Memory B cell (primary cell): ENCODE measurements around the gene KIAA0586.
"Not testable (repeated sequence)": the region's sequence is repeated elsewhere in the genome, so short reads cannot be mapped to it uniquely, and the experiment has no call there.

ENCODE experiments used
- ATAC-seq: fragments of 150-1000 bp; cut with Tn5 transposase; 2 replicates; pipeline ENCODE4 v1.10.0; 2021; ENCODE audit warnings: low read depth, mild to moderate bottlenecking, moderate library complexity
- DNase-seq, 2 donors: peaks; one replicate each; pipeline ENCODE4 v3.0.0; 2022; ENCODE audit warnings: low spot score in 2 of 2
- H3K27ac Mint-ChIP-seq: one replicate; pipeline ENCODE4 v1.8.0; 2022; ENCODE audit warnings: mild to moderate bottlenecking, moderate library complexity, mixed read lengths
- H3K27me3 Mint-ChIP-seq: one replicate; pipeline ENCODE4 v1.8.0; 2022; ENCODE audit warnings: mixed read lengths
- H3K36me3 Mint-ChIP-seq: one replicate; pipeline ENCODE4 v1.8.0; 2022; ENCODE audit warnings: mild to moderate bottlenecking, mixed read lengths
- H3K4me1 Mint-ChIP-seq: one replicate; pipeline ENCODE4 v1.8.0; 2022; ENCODE audit warnings: mixed read lengths
- H3K4me3 Mint-ChIP-seq: one replicate; pipeline ENCODE4 v1.8.0; 2022; ENCODE audit warnings: mild to moderate bottlenecking, moderate library complexity, mixed read lengths
- H3K9me3 Mint-ChIP-seq: one replicate; pipeline ENCODE4 v1.8.0; 2022; ENCODE audit warnings: mixed read lengths

KIAA0586 gene

DNA sequence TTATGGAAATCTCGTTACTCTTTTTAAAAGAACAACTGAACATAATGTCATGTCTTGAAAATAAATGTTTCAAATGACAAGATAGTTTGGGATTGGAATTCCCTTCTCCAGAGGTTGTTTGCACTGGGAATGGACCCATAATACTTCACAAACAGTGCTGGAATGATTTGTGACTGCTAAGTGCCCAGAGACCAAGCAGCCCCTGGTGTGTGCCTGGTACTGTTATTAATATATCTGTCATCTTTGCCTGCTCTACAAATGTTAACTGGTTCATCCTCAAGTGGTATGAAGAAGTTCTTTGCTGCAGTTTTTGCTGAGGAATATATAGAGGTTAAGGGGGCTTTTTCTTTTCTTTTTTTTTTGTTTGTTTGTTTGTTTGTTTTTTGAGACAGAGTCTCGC, 145.3 kb downstream of the KIAA0586 start:
- no peak overlapping the region for H3K4me3 Mint-ChIP-seq
- H3K27ac Mint-ChIP-seq = no peak overlapping the region
- no peaks in the 10 kb centered on the region for H3K36me3 Mint-ChIP-seq
- no peaks in the 10 kb centered on the region for H3K9me3 Mint-ChIP-seq
- no peaks in the 10 kb centered on the region for H3K27me3 Mint-ChIP-seq
- no peak for DNase-seq
- ATAC-seq = no peak
- H3K4me1 Mint-ChIP-seq = no peaks in the 10 kb centered on the region

DNA sequence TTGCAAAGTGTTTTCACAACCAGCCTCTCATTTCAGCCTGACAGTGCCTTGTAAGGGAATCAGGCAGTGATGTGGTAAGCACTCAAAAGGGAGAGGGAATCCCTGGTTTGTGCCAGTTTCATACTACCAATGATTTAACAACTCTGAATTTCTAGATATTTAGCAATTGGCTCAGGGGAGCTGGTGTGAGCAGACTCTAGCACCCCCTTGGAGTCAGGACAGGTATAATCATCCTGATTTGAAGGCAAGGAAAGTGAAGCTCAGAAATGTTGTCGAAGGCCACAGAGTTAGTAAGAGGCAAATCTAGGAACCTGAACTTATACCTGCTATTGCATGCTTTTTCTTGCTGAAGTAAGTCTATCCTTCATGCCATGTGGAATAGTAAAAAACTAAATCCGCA, 147.1 kb downstream of the KIAA0586 start:
- ATAC-seq = no peak
- no peak overlapping the region for H3K4me3 Mint-ChIP-seq
- no peak for DNase-seq

DNA sequence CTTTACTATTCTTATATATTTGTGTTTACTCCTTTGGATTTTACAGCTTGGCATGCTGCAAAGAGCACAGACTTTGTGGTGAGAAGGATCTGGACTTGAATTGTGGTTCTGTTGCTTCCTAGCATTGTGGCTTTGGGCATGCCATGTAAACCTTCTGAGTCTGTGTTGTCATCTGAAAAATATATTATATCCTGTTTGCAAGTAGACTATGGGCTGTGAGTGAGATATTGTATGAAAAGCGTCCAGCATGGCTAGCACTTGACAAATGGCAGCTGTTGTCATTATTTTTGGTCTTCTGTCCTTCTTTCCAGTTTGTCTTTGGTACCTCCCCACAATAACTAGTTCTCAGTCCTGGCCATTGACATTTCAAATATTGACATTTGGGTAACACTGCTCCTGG, 148.4 kb downstream of the KIAA0586 start:
- Mint-ChIP-seq H3K27ac (no peak overlapping the region), H3K9me3 (no peaks in the 10 kb centered on the region), H3K4me3 (no peak overlapping the region), H3K36me3 (peaks cover 2% of the 10 kb centered on the region), H3K4me1 (no peaks in the 10 kb centered on the region), H3K27me3 (peaks cover 3% of the 10 kb centered on the region)
- DNase-seq (no peak), ATAC-seq (no peak)

More for the DNA sequence above, 147.1 kb downstream of the KIAA0586 start:
- Mint-ChIP-seq H3K9me3 (no peaks in the 10 kb centered on the region), H3K27ac (no peak overlapping the region), H3K27me3 (no peaks in the 10 kb centered on the region), H3K36me3 (no peaks in the 10 kb centered on the region), H3K4me1 (no peaks in the 10 kb centered on the region)

DNA sequence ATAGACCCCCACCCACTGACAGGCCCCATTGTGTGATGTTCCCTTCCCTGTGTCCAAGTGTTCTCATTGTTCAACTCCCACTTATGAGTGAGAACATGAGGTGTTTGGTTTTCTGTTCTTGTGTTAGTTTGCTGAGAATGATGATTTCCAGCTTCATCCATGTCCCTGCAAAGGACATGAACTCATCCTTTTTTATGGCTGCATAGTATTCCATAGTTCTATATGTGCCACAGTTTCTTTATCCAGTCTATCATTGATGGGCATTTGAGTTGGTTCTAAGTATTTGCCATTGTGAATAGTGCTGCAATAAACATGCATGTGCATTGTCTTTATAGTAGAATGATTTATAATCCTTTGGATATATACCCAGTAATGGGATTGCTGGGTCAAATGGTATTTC, 152.5 kb downstream of the KIAA0586 start:
- ATAC-seq, H3K27ac Mint-ChIP-seq, H3K4me1 Mint-ChIP-seq, H3K4me3 Mint-ChIP-seq, H3K27me3 Mint-ChIP-seq, H3K36me3 Mint-ChIP-seq, H3K9me3 Mint-ChIP-seq, DNase-seq: not testable (repeated sequence)

DNA sequence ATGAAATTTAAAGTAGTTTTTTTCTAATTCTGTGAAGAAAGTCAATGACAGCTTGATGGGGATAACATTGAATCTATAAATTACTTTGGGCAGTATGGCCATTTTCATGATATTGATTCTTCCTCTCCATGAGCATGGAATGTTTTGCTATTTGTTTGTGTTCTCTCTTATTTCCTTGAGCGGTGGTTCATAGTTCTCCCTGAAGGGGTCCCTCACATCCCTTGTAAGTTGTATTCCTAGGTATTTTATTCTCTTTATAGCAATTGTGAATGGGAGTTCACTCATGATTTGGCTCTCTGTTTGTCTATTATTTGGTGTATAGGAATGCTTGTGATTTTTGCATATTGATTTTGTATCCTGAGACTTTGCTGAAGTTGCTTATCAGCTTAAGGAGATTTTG, 153.9 kb downstream of the KIAA0586 start:
- H3K4me1 Mint-ChIP-seq, H3K27me3 Mint-ChIP-seq, H3K27ac Mint-ChIP-seq, H3K4me3 Mint-ChIP-seq, H3K9me3 Mint-ChIP-seq, DNase-seq, H3K36me3 Mint-ChIP-seq, ATAC-seq: not testable (repeated sequence)

DNA sequence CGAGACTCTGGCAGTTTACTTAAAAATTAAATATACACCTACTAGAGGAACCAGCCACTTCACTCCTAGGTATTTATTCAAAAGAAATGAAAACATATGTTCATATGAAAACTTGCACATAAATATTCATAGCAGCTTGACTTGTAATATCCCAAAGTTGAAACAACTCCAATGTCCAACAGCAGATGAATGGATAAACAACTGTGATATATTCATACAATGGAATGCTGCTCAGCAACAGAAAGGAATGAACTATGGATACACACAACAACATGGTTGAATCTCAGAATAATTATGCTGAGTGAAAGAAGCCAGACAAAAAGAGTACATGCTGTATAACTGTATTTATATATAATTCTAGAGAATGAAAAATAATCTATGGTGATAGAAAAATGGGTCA, 156.9 kb downstream of the KIAA0586 start:
- H3K4me1 Mint-ChIP-seq = no peaks in the 10 kb centered on the region
- DNase-seq (no peak), ATAC-seq (no peak)
- peaks cover 8% of the 10 kb centered on the region for H3K9me3 Mint-ChIP-seq
- peaks cover 8% of the 10 kb centered on the region for H3K36me3 Mint-ChIP-seq
- peaks cover 13% of the 10 kb centered on the region for H3K27me3 Mint-ChIP-seq
- H3K4me3 Mint-ChIP-seq = no peak overlapping the region
- no peak overlapping the region for H3K27ac Mint-ChIP-seq

DNA sequence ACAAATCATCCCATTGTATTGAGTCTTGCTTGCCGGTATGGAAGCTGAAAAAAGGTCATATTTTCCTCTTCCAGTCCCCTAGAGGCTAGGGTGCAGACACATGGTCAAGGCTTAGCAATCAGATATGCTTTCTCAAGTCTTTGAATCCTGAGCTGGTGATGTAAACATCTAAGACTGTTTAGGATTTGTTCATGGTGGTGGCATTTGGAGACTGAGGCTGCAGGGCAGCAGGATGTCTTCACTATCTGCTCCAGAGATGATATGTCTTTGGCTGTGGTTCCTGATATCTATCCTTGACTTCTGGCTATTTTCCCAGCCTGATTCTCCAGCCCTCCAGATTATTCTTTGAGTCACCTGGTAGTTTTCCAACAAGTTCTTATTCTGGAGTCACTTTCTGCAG, 159.8 kb downstream of the KIAA0586 start:
- ATAC-seq = no peak
- no peak overlapping the region for H3K4me3 Mint-ChIP-seq
- H3K9me3 Mint-ChIP-seq = peaks cover 5% of the 10 kb centered on the region
- peaks cover 3% of the 10 kb centered on the region for H3K36me3 Mint-ChIP-seq
- no peaks in the 10 kb centered on the region for H3K4me1 Mint-ChIP-seq
- H3K27ac Mint-ChIP-seq = no peak overlapping the region
- DNase-seq = no peak
- H3K27me3 Mint-ChIP-seq = peaks cover 10% of the 10 kb centered on the region

DNA sequence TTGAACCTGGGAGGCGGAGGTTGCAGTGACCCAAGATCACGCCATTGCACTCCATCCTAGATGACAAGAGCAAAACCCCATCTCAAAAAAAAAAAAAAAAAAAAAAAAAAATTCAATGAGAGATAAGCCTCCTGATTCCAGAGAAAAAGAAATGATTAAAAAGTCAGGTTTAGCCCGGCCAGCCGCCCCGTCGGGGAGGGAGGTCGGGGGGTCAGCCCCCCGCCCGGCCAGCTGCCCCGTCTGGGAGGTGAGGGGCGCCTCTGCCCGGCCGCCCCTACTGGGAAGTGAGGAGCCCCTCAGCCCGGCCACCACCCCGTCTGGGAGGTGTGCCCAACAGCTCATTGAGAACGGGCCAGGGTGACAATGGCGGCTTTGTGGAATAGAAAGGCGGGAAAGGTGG, 160.8 kb downstream of the KIAA0586 start:
- H3K9me3 Mint-ChIP-seq, H3K4me1 Mint-ChIP-seq, H3K27ac Mint-ChIP-seq, H3K36me3 Mint-ChIP-seq, H3K27me3 Mint-ChIP-seq, H3K4me3 Mint-ChIP-seq, DNase-seq, ATAC-seq: not testable (repeated sequence)

DNA sequence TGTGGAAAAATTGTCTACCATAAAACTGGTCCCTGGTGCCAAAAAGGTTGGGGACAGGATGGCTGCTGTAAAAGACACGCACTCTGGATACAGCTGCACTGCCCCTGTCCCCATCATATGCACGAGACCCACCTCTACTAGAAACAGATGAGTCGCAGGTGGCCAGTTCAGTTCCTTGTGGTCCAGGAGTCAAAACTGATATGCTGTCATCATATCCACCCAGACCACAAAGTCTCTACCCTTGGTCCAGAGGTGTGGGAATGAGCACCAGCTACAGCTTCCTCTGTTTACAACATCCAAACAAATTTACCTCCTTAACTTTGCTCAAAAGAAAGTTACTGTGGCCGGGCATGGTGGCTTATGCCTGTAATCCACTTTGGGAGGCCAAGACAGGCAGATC, 166.5 kb downstream of the KIAA0586 start:
- peaks cover 2% of the 10 kb centered on the region for H3K9me3 Mint-ChIP-seq
- ATAC-seq = no peak
- no peaks in the 10 kb centered on the region for H3K4me1 Mint-ChIP-seq
- H3K36me3 Mint-ChIP-seq = no peaks in the 10 kb centered on the region
- no peak overlapping the region for H3K4me3 Mint-ChIP-seq
- DNase-seq = no peak
- H3K27ac Mint-ChIP-seq = no peak overlapping the region
- peaks cover 3% of the 10 kb centered on the region for H3K27me3 Mint-ChIP-seq

DNA sequence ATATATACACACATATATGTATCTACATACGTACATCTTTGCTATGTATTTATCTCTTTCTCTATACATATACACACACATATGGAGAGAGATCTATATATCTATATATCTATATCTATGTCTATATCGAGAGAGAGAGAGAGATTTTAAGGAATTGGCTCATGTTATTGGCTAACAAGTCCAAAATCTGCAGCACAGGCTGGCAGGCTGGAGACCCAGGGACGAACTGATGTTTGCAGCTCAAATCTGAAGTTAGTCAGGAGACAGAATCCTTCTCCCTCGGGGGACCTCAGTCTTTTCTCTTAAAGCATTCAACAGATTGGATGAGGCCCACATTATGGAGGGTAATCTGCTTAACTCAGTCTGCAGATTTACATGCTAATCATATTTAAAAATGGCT, 169.5 kb downstream of the KIAA0586 start:
- no peaks in the 10 kb centered on the region for H3K9me3 Mint-ChIP-seq
- H3K4me3 Mint-ChIP-seq = no peak overlapping the region
- no peaks in the 10 kb centered on the region for H3K4me1 Mint-ChIP-seq
- DNase-seq (no peak), ATAC-seq (no peak)
- H3K27me3 Mint-ChIP-seq = peaks cover under 1% of the 10 kb centered on the region
- no peak overlapping the region for H3K27ac Mint-ChIP-seq
- H3K36me3 Mint-ChIP-seq = no peaks in the 10 kb centered on the region

DNA sequence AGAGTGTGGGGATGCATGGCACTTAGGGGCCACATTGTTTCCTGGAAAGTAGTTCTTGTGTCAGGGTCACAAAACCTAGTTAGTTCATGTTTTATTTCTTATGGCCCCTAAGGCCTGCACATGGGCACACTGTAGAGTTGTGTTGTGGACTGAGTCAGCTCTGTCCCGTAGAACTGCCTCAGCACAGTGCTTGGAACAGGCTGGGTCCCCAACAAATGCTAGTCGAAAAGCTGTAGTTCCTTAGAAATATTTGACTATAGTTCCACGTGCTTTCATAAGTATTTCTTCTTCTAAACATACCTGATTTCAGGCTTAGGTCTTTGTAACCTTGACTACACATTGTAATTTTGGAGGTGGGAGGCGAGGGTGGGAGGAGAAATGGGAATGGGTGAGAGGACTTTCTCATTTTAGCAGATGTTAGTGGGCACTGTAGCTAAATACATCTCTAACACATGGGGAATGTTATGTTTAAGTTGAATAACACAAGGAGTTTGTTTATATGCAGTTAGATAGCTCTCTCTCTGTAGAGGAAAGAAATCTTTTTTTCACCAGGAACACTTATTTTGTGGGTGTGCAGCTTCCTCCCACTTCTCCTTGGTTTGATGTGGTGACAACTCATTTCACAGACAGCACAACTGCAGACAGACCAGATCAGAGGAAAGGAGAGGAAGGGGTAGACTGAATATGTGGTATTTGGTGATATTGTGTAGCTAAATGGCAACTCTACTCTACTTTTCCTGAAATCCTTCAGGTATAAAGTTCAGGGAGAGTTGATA, 170.7 kb downstream of the KIAA0586 start:
- Mint-ChIP-seq H3K4me3 (no peak overlapping the region), H3K36me3 (no peaks in the 10 kb centered on the region), H3K9me3 (no peaks in the 10 kb centered on the region), H3K27me3 (peaks cover 1% of the 10 kb centered on the region), H3K4me1 (no peaks in the 10 kb centered on the region), H3K27ac (no peak overlapping the region)
- ATAC-seq (no peak), DNase-seq (no peak)

DNA sequence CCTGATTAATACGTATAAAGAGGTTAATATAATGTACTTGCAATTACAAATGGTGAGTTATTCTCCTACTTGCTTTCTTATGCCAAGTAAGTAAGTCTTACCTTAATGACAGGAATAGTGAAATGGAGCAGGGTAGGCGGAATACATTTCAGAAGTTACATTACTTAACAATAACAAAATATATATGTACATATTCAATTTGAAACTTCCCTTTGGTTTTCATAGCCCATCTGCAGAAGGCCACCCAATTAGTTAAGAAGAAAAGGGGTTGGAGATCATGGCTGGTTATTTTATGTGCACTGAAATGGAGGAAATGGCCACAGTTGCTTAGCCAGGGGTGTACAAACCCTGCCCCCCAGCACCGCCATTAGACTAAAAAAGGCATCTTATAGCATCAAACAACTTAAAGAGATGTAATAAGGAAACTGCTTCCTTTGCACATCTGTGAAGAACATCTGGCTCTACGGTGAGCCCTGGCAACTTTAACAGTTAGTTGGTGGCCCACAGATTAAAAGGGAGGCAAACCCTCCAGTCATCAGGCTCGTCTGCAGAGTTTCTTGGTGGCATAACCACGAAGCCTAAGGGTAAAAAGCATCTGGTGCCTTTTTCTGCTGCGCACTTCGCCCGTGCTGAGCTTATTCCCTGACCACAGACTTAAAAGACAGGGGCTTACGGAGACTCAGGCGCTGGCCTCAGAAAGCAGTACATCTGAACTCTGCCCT, 171.4 kb downstream of the KIAA0586 start:
- no peak for DNase-seq
- Mint-ChIP-seq H3K27ac (no peak overlapping the region), H3K4me3 (no peak overlapping the region), H3K27me3 (peaks cover 1% of the 10 kb centered on the region), H3K9me3 (no peaks in the 10 kb centered on the region), H3K36me3 (no peaks in the 10 kb centered on the region), H3K4me1 (no peaks in the 10 kb centered on the region)
- no peak for ATAC-seq

DNA sequence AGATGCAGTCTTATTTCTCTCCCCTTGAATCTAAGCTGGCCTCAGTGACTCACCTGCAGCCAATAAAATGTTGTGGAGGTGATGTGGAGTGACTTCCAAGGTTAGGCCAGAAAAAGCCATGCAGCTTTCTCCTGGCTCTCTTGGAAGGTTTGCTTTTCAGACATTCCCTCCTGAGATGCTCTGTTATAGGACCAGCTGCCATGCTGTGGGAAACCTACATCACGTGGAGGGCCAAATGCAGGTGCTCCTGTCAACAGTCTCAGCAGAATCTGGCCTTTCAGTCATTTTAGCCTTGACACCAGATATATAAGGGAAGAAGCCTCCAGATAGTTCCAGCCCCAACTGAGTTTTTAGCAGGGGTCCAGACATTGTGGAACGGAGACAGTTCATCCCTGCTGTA, 172.2 kb downstream of the KIAA0586 start:
- H3K4me3 Mint-ChIP-seq = no peak overlapping the region
- H3K27ac Mint-ChIP-seq = no peak overlapping the region
- no peaks in the 10 kb centered on the region for H3K9me3 Mint-ChIP-seq

More for the DNA sequence above, 172.2 kb downstream of the KIAA0586 start:
- no peak for DNase-seq
- Mint-ChIP-seq H3K4me1 (no peaks in the 10 kb centered on the region), H3K27me3 (peaks cover 1% of the 10 kb centered on the region), H3K36me3 (no peaks in the 10 kb centered on the region)
- ATAC-seq = no peak
